Gastrocnemius medialis (tissue), 4 donors: Measurements from ENCODE around the gene TRABD2A. TPM values are rescaled to one million over a fixed set of nuclear protein-coding genes. Genes with fewer than 3 reads are reported as not detected.
"Not testable (repeated sequence)": the region's sequence is repeated elsewhere in the genome, so short reads cannot be mapped to it uniquely, and the experiment has no call there.

Source experiments
- ATAC-seq, 2 donors: fragments of 150-250 bp; one replicate each; pipeline ENCODE4 v1.9.1; 2016
- DNase-seq, 2 donors: peaks; one replicate each; pipeline ENCODE4 v3.0.0-alpha.2; 2019
- H3K27ac ChIP-seq, 4 donors: fragments of 200-600 bp; sonication (generic); 1 replicate in 1 of 4; 2 replicates in 3 of 4; pipeline ENCODE4 v1.5.1; 2016 to 2018; ENCODE audit warnings: mild to moderate bottlenecking in 2 of 4, moderate library complexity in 1 of 4
- H3K27me3 ChIP-seq, 3 donors: fragments of 200-600 bp; sonication (generic) in 2 of 3; 1 replicate in 1 of 3; 2 replicates in 2 of 3; pipeline versions ENCODE4 v1.5.1 to v1.6.0; 2016 to 2019; ENCODE audit warnings: mild to moderate bottlenecking in 1 of 3, moderate library complexity in 1 of 3
- H3K36me3 ChIP-seq, 2 donors: fragments of 200-600 bp; sonication (generic) in 1 of 2; one replicate each; pipeline ENCODE4 v1.5.1; 2017 to 2018
- H3K4me1 ChIP-seq, 2 donors: fragments of 200-600 bp; sonication (generic) in 1 of 2; one replicate each; pipeline ENCODE4 v1.5.1; 2016 to 2017; ENCODE audit warnings: mild to moderate bottlenecking in 2 of 2
- H3K4me3 ChIP-seq, 4 donors: fragments of 200-600 bp; sonication (generic) in 3 of 4; 1 replicate in 1 of 4; 2 replicates in 3 of 4; pipeline ENCODE4 v1.5.1; 2016 to 2019; ENCODE audit warnings: mild to moderate bottlenecking in 2 of 4
- H3K9me3 ChIP-seq, 3 donors: fragments of 200-600 bp; sonication (generic) in 2 of 3; 1 replicate in 1 of 3; 2 replicates in 2 of 3; pipeline ENCODE4 v1.5.1; 2016 to 2019
- CTCF ChIP-seq, 5 experiments: fragments of 450-650 bp in 3 of 5; fragments of 200-600 bp in 2 of 5; sonication (generic) in 2 of 5; IDR thresholded peaks in 4 of 5; conservative IDR thresholded peaks in 1 of 5; 1 replicate in 4 of 5; 2 replicates in 1 of 5; pipeline ENCODE4 v1.5.1; 2016 to 2019; ENCODE audit warnings: antibody characterized with exemption in 5 of 5, mild to moderate bottlenecking in 3 of 5, moderate library complexity in 3 of 5
- POLR2A ChIP-seq, 2 donors: fragments of 450-650 bp; IDR thresholded peaks; one replicate each; pipeline ENCODE4 v1.6.1; 2017; ENCODE audit warnings: antibody characterized with exemption in 2 of 2, mild to moderate bottlenecking in 2 of 2, moderate library complexity in 2 of 2
- in situ Hi-C, 4 donors: fragments of 200-750 bp; cut with MboI; loops; one replicate each; pipeline versions ENCODE4 v1.15.0 to v1.8.0; 2017; ENCODE audit warnings: low sequenced_read_pairs in 4 of 4
- intact Hi-C: fragments of 100-400 bp; cut with DNase I; formaldehyde crosslinking; loops from one replicate; pipeline ENCODE4 v1.15.1; 2023; ENCODE audit warnings: low total_unique reads
- total RNA-seq, 4 donors: library from RNA; depleted of rRNA; stranded (reverse); fragments of >200 nt; gene quantifications; one replicate each; pipeline versions ENCODE4 v1.1.0 to v1.2.3, GENCODE V29; 2016

TRABD2A gene
- total RNA-seq, 4 donors from 2014 or later: 0.27 to 0.97 (median 0.64) TPM

GRCh38 chr2:84879584-84880394, 1.1 kb downstream of the TRABD2A start:
- peaks cover 20 to 21% of the 10 kb centered on the region in 2 donors for H3K4me1 ChIP-seq
- peak overlapping the region; percentile 44 to 57 (median 50) for H3K4me3 ChIP-seq
- no peak overlapping the region for H3K27ac ChIP-seq
- TF ChIP-seq POLR2A (IDR thresholded peaks at IDR 0.05): no peak
- TF ChIP-seq CTCF (IDR thresholded peaks at IDR 0.05 in 4 of 5, conservative IDR thresholded peaks at IDR 0.05 in 1 of 5): no peak
- DNase-seq (no peak), ATAC-seq (no peak)
- intact Hi-C loops (loop anchor here (5.0 kb wide), 1 partner anchor 48 kb away; no protein-coding TSS in a partner anchor), in situ Hi-C loops (loop anchor here in 3 of 4 donors (10.0 kb wide), 1 partner anchor 385 kb away; no protein-coding TSS in a partner anchor)
- H3K27me3 ChIP-seq: peaks cover 21 to 27% (median 26%) of the 10 kb centered on the region in 3 donors
- no peaks in the 10 kb centered on the region for H3K36me3 ChIP-seq
- H3K9me3 ChIP-seq: no peaks in the 10 kb centered on the region

- TF ChIP-seq CTCF (IDR thresholded peaks at IDR 0.05 in 4 of 5, conservative IDR thresholded peaks at IDR 0.05 in 1 of 5) (no peak), POLR2A (IDR thresholded peaks at IDR 0.05) (no peak)
- peaks cover 20 to 21% of the 10 kb centered on the region in 2 donors for H3K4me1 ChIP-seq
- no peak overlapping the region for H3K4me3 ChIP-seq
- intact Hi-C loops (no loop called here), in situ Hi-C loops (no loop called here)
- no peak overlapping the region for H3K27ac ChIP-seq
- DNase-seq: no peak
- H3K9me3 ChIP-seq: no peaks in the 10 kb centered on the region
- H3K27me3 ChIP-seq: peaks cover 21 to 27% (median 26%) of the 10 kb centered on the region in 3 donors
- ATAC-seq: no peak
- H3K36me3 ChIP-seq: no peaks in the 10 kb centered on the region
These were observed 1.8 kb downstream of the TRABD2A start for GRCh38 chr2:84878896-84879583.

- H3K27ac ChIP-seq: no peak overlapping the region
- H3K4me1 ChIP-seq: peaks cover 20 to 21% of the 10 kb centered on the region in 2 donors
- DNase-seq (no peak), ATAC-seq (no peak)
- intact Hi-C loops (no loop called here), in situ Hi-C loops (no loop called here)
- H3K36me3 ChIP-seq: no peaks in the 10 kb centered on the region
- H3K4me3 ChIP-seq: no peak overlapping the region
- H3K9me3 ChIP-seq: no peaks in the 10 kb centered on the region
- TF ChIP-seq CTCF (IDR thresholded peaks at IDR 0.05 in 4 of 5, conservative IDR thresholded peaks at IDR 0.05 in 1 of 5) (no peak), POLR2A (IDR thresholded peaks at IDR 0.05) (no peak)
- H3K27me3 ChIP-seq: peaks cover 21 to 27% (median 26%) of the 10 kb centered on the region in 3 donors
These were observed 2.4 kb downstream of the TRABD2A start for GRCh38 chr2:84878459-84878858.

DNA sequence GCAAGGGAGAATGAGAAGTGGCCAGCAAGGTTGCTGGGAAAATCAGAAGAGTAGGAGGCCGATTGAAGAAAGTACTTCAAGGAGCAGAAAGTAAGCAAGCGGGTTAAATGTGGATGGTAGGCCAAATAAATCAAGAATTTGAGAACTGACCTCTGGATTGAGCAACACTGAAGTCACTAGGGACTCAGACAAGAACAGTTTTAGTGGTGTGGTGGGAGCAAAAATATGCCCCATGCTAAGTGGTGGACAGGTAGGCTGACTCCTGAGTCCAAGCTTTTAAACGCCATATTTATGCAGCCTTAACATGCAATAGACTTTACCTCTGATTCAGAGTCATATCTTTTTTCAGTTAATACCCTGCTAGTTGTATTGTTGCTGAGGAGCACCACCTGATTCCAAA, 4.5 kb downstream of the TRABD2A start:
- H3K36me3 ChIP-seq: no peaks in the 10 kb centered on the region
- no peak for TF ChIP-seq POLR2A (IDR thresholded peaks at IDR 0.05)
- TF ChIP-seq CTCF (IDR thresholded peaks at IDR 0.05 in 4 of 5, conservative IDR thresholded peaks at IDR 0.05 in 1 of 5): no peak
- peaks cover 11 to 15% of the 10 kb centered on the region in 2 donors for H3K4me1 ChIP-seq
- ATAC-seq: no peak
- no peak overlapping the region for H3K27ac ChIP-seq
- no peaks in the 10 kb centered on the region for H3K9me3 ChIP-seq
- in situ Hi-C loops: no loop called here
- H3K27me3 ChIP-seq: peaks cover 14 to 20% (median 19%) of the 10 kb centered on the region in 3 donors
- DNase-seq: no peak
- intact Hi-C loops: no loop called here
- no peak overlapping the region for H3K4me3 ChIP-seq

DNA sequence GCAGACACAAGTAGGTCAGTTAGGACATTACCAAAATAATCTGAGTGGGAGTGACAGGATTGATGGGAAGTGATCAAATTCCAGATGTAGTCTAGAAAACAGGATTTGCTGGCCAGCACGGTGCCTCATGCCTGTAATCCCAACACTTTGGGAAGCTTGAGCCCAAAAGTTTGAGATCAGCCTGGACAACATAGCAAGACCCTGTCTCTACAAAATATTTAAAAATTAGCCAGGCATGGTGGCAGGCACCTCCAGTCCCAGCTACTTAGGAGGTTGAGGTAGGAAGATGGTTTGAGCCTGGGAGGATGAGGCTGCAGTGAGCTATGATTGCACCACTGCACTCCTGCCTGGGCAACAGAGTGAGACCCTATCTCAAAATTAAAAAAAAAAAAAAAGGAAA, 5.3 kb downstream of the TRABD2A start:
- in situ Hi-C loops, H3K4me3 ChIP-seq, ATAC-seq, H3K27ac ChIP-seq, intact Hi-C loops, H3K36me3 ChIP-seq, H3K9me3 ChIP-seq, DNase-seq: not testable (repeated sequence)
- Histone ChIP-seq H3K4me1 (peaks cover 6 to 10% of the 10 kb centered on the region in 2 donors), H3K27me3 (peaks cover 7 to 12% (median 11%) of the 10 kb centered on the region in 3 donors)
